ENCODE measurements around the gene PIP5K1B.

Gene PIP5K1B

GRCh38 chr9:68738358-68738757, 33.3 kb downstream of the PIP5K1B start:
- no peak for DNase-seq (ENCODE audit: low spot score)

- no peak for DNase-seq (ENCODE audit: low spot score)
Observed at GRCh38 chr9:68739621-68740174, 34.7 kb downstream of the PIP5K1B start.

GRCh38 chr9:68740561-68740960, 35.5 kb downstream of the PIP5K1B start:
- no peak for DNase-seq (ENCODE audit: low spot score)

- DNase-seq (ENCODE audit: low spot score), result no peak
Observed at GRCh38 chr9:68741234-68741633, 36.2 kb downstream of the PIP5K1B start.

- DNase-seq (ENCODE audit: low spot score), result no peak
Observed at GRCh38 chr9:68741704-68742332, 36.8 kb downstream of the PIP5K1B start.

GRCh38 chr9:68742333-68742730, 37.3 kb downstream of the PIP5K1B start:
- DNase-seq (ENCODE audit: low spot score), result no peak

- DNase-seq (ENCODE audit: low spot score), result no peak
Observed at GRCh38 chr9:68744426-68744825, 39.4 kb downstream of the PIP5K1B start.

- no peak for DNase-seq (ENCODE audit: low spot score)
Observed at GRCh38 chr9:68746525-68746924, 41.5 kb downstream of the PIP5K1B start.

GRCh38 chr9:68747043-68747533, 42.0 kb downstream of the PIP5K1B start:
- no peak for DNase-seq (ENCODE audit: low spot score)

- DNase-seq (ENCODE audit: low spot score), result no peak
Observed at GRCh38 chr9:68749135-68749534, 44.1 kb downstream of the PIP5K1B start.

- no peak for DNase-seq (ENCODE audit: low spot score)
Observed at GRCh38 chr9:68749579-68750159, 44.6 kb downstream of the PIP5K1B start.

GRCh38 chr9:68750255-68750654, 45.2 kb downstream of the PIP5K1B start:
- no peak for DNase-seq (ENCODE audit: low spot score)

GRCh38 chr9:68750786-68751185, 45.7 kb downstream of the PIP5K1B start:
- DNase-seq (ENCODE audit: low spot score), result no peak

GRCh38 chr9:68751556-68751955, 46.5 kb downstream of the PIP5K1B start:
- no peak for DNase-seq (ENCODE audit: low spot score)

GRCh38 chr9:68755051-68755450, 50.0 kb downstream of the PIP5K1B start:
- DNase-seq (ENCODE audit: low spot score), result no peak

- DNase-seq (ENCODE audit: low spot score), result no peak
Observed at GRCh38 chr9:68755752-68756151, 50.7 kb downstream of the PIP5K1B start.

GRCh38 chr9:68759981-68760673, 55.1 kb downstream of the PIP5K1B start:
- no peak for DNase-seq (ENCODE audit: low spot score)

- DNase-seq (ENCODE audit: low spot score), result no peak
Observed at GRCh38 chr9:68760674-68761333, 55.8 kb downstream of the PIP5K1B start.

- no peak for DNase-seq (ENCODE audit: low spot score)
Observed at GRCh38 chr9:68762570-68762969, 57.5 kb downstream of the PIP5K1B start.

- DNase-seq (ENCODE audit: low spot score), result no peak
Observed at GRCh38 chr9:68763104-68763503, 58.1 kb downstream of the PIP5K1B start.

- no peak for DNase-seq (ENCODE audit: low spot score)
Observed at GRCh38 chr9:68768619-68769018, 63.6 kb downstream of the PIP5K1B start.

- no peak for DNase-seq (ENCODE audit: low spot score)
Observed at GRCh38 chr9:68769852-68770251, 64.8 kb downstream of the PIP5K1B start.

- no peak for DNase-seq (ENCODE audit: low spot score)
Observed at GRCh38 chr9:68771376-68771775, 66.3 kb downstream of the PIP5K1B start.
